ENCODE results near the gene HTD2.

DNA sequence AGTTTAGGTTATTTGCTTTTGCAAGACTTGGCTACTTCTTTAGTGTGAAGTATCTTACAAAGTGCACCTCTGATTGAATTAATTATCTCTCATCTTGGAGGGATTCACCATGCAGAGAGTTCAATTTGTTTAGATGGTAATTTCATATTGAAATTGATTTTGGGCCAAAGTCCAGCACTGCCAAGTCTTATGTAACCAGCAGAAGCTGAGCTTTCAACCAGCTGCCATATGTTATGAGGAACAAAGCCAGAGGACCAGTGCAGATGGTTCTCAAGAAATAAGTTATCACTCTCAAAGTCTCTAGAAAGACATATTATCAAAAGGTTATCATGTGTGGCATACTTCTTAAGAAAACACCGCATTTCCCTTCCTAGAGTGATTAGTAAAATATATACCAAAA, 39.7 kb upstream of the HTD2 start:
- TF ChIP-seq, protein P1, sequence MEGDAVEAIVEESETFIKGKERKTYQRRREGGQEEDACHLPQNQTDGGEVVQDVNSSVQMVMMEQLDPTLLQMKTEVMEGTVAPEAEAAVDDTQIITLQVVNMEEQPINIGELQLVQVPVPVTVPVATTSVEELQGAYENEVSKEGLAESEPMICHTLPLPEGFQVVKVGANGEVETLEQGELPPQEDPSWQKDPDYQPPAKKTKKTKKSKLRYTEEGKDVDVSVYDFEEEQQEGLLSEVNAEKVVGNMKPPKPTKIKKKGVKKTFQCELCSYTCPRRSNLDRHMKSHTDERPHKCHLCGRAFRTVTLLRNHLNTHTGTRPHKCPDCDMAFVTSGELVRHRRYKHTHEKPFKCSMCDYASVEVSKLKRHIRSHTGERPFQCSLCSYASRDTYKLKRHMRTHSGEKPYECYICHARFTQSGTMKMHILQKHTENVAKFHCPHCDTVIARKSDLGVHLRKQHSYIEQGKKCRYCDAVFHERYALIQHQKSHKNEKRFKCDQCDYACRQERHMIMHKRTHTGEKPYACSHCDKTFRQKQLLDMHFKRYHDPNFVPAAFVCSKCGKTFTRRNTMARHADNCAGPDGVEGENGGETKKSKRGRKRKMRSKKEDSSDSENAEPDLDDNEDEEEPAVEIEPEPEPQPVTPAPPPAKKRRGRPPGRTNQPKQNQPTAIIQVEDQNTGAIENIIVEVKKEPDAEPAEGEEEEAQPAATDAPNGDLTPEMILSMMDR (IDR thresholded peaks at IDR 0.05 in 4 of 5, conservative IDR thresholded peaks at IDR 0.05 in 1 of 5), result no peak
- no peak for TF ChIP-seq POLR2A (IDR thresholded peaks at IDR 0.05)

Data from gastrocnemius medialis (tissue), 4 donors.